Measurements from ENCODE around the gene SLC27A1. TPM values are rescaled to one million over a fixed set of nuclear protein-coding genes. Genes with fewer than 3 reads are reported as not detected.

The SLC27A1 gene
- total and polyA plus RNA-seq, 4 donors = 2.4 to 7.4 (median 4.0) TPM

- no peaks in the 10 kb centered on the region for H3K36me3 ChIP-seq (ENCODE audit: control insufficient read depth in 4 of 4, insufficient read depth in 3 of 4, low read depth in 1 of 4, low read length in 3 of 4)
- no peak overlapping the region for H3K4me3 ChIP-seq (ENCODE audit: low read depth in 1 of 3, low read length in 3 of 3)
- H3K9me3 ChIP-seq (ENCODE audit: control insufficient read depth in 4 of 4, low read length in 3 of 4) = no peaks in the 10 kb centered on the region
- TF ChIP-seq EGR1 (IDR thresholded peaks at IDR 0.05; ENCODE audit: low read depth in 2 of 2) (no peak), FOXA2 (IDR thresholded peaks at IDR 0.05) (no peak), JUND (IDR thresholded peaks at IDR 0.05) (no peak), HNF4G (IDR thresholded peaks at IDR 0.05) (no peak), MAX (IDR thresholded peaks at IDR 0.05) (no peak), RXRA (IDR thresholded peaks at IDR 0.05) (no peak), CTCF (IDR thresholded peaks at IDR 0.05; ENCODE audit: low read depth, low read length, missing input control) (no peak), RAD21 (IDR thresholded peaks at IDR 0.05) (no peak), ATF3 (IDR thresholded peaks at IDR 0.05) (no peak), GABPA (IDR thresholded peaks at IDR 0.05 in 1 of 2, conservative IDR thresholded peaks at IDR 0.05 in 1 of 2) (no peak), FOXA1 (IDR thresholded peaks at IDR 0.05) (no peak), TAF1 (conservative IDR thresholded peaks at IDR 0.05) (no peak), SP1 (IDR thresholded peaks at IDR 0.05) (no peak), ZBTB33 (IDR thresholded peaks at IDR 0.05) (no peak), HNF4A (conservative IDR thresholded peaks at IDR 0.05) (no peak)
- H3K4me1 ChIP-seq (ENCODE audit: control insufficient read depth in 4 of 4, insufficient read depth in 4 of 4, low read length in 3 of 4) = peaks cover 0 to 3% (median 0%) of the 10 kb centered on the region in 4 donors
- DNase-seq (ENCODE audit: low spot score) = no peak
- no peak overlapping the region for H3K9ac ChIP-seq (ENCODE audit: low read depth in 1 of 2, low read length in 2 of 2)
- WGBS = 75% methylated on average over 3 of the region's 3 CpGs
- H3K27me3 ChIP-seq (ENCODE audit: control insufficient read depth in 4 of 4, insufficient read depth in 4 of 4, low read length in 3 of 4) = no peaks in the 10 kb centered on the region
- H3K27ac ChIP-seq (ENCODE audit: low read depth in 1 of 2, low read length in 2 of 2) = no peak overlapping the region
Measured at GRCh38 chr19:17482877-17483604, 12.7 kb downstream of the SLC27A1 start.

- Histone ChIP-seq H3K27ac (ENCODE audit: low read depth in 1 of 2, low read length in 2 of 2) (no peak overlapping the region), H3K27me3 (ENCODE audit: control insufficient read depth in 4 of 4, insufficient read depth in 4 of 4, low read length in 3 of 4) (no peaks in the 10 kb centered on the region), H3K9ac (ENCODE audit: low read depth in 1 of 2, low read length in 2 of 2) (no peak overlapping the region), H3K9me3 (ENCODE audit: control insufficient read depth in 4 of 4, low read length in 3 of 4) (no peaks in the 10 kb centered on the region), H3K36me3 (ENCODE audit: control insufficient read depth in 4 of 4, insufficient read depth in 3 of 4, low read depth in 1 of 4, low read length in 3 of 4) (no peaks in the 10 kb centered on the region), H3K4me1 (ENCODE audit: control insufficient read depth in 4 of 4, insufficient read depth in 4 of 4, low read length in 3 of 4) (peaks cover 0 to 5% (median under 1%) of the 10 kb centered on the region in 4 donors), H3K4me3 (ENCODE audit: low read depth in 1 of 3, low read length in 3 of 3) (no peak overlapping the region)
- 95% methylated on average over 10 of the region's 10 CpGs for WGBS
- no peak for DNase-seq (ENCODE audit: low spot score)
- TF ChIP-seq TAF1 (conservative IDR thresholded peaks at IDR 0.05) = no peak
- no peak for TF ChIP-seq RXRA (IDR thresholded peaks at IDR 0.05)
- no peak for TF ChIP-seq YY1 (IDR thresholded peaks at IDR 0.05)
- no peak for TF ChIP-seq MAX (IDR thresholded peaks at IDR 0.05)
- TF ChIP-seq HNF4A (conservative IDR thresholded peaks at IDR 0.05) = no peak
- TF ChIP-seq NR2F2 (IDR thresholded peaks at IDR 0.05) = no peak
- no peak for TF ChIP-seq FOXA1 (IDR thresholded peaks at IDR 0.05)
- no peak for TF ChIP-seq JUND (IDR thresholded peaks at IDR 0.05)
- no peak for TF ChIP-seq ATF3 (IDR thresholded peaks at IDR 0.05)
- TF ChIP-seq REST (IDR thresholded peaks at IDR 0.05) = no peak
- no peak for TF ChIP-seq FOXA2 (IDR thresholded peaks at IDR 0.05)
- TF ChIP-seq EGR1 (IDR thresholded peaks at IDR 0.05; ENCODE audit: low read depth in 2 of 2) = no peak
- no peak for TF ChIP-seq CTCF (IDR thresholded peaks at IDR 0.05; ENCODE audit: low read depth, low read length, missing input control)
Measured at GRCh38 chr19:17483605-17484002, 13.3 kb downstream of the SLC27A1 start.

Data from liver (tissue), 9 donors.